GM12892 (cell line): Measurements from ENCODE around the gene CD80.
"Not testable (repeated sequence)": the region's sequence is repeated elsewhere in the genome, so short reads cannot be mapped to it uniquely, and the experiment has no call there.

Experiments used
- DNase-seq: peaks from one replicate; pipeline ENCODE4 v3.0.0; 2011; ENCODE audit not compliant: insufficient read length
- FAIRE-seq: peaks from 2 replicates; lab custom pipeline; 2011; peaks lifted over from hg19 to GRCh38; lab: Jason Lieb, UNC
- POLR2A ChIP-seq: IDR thresholded peaks from 2 replicates; pipeline ENCODE4 v1.6.1; 2011; ENCODE audit warnings: low read depth, low read length, control low read depth
- POLR2AphosphoS5 ChIP-seq: IDR thresholded peaks from 2 replicates; pipeline ENCODE4 v1.6.1; 2011; ENCODE audit warnings: low read depth, low read length, control low read depth
- TAF1 ChIP-seq: IDR thresholded peaks from 2 replicates; pipeline ENCODE4 v1.6.1; 2011; ENCODE audit warnings: low read depth, mild to moderate bottlenecking, control low read depth, low read length, borderline replicate concordance

Gene CD80

GRCh38 chr3:119595639-119596334 is 36.4 kb upstream of the CD80 start:
- no peak for DNase-seq
- peak; percentile 80 for FAIRE-seq
- no peak for TF ChIP-seq TAF1
- TF ChIP-seq POLR2AphosphoS5: no peak
- no peak for TF ChIP-seq POLR2A

- not testable (repeated sequence) for DNase-seq, FAIRE-seq
Measured at GRCh38 chr3:119594929-119595328, 35.5 kb upstream of the CD80 start.

- DNase-seq (no peak), FAIRE-seq (no peak)
- TF ChIP-seq TAF1 (no peak), POLR2A (no peak), POLR2AphosphoS5 (no peak)
Measured at GRCh38 chr3:119594066-119594465, 34.7 kb upstream of the CD80 start.

GRCh38 chr3:119592861-119593260 is 33.4 kb upstream of the CD80 start:
- FAIRE-seq (no peak), DNase-seq (no peak)
- no peak for TF ChIP-seq TAF1
- no peak for TF ChIP-seq POLR2AphosphoS5
- TF ChIP-seq POLR2A: no peak

GRCh38 chr3:119590706-119591105 is 31.3 kb upstream of the CD80 start:
- no peak for TF ChIP-seq POLR2AphosphoS5
- no peak for TF ChIP-seq POLR2A
- no peak for TF ChIP-seq TAF1
- no peak for FAIRE-seq
- no peak for DNase-seq

- FAIRE-seq (no peak), DNase-seq (no peak)
- TF ChIP-seq POLR2AphosphoS5 (no peak), TAF1 (no peak), POLR2A (no peak)
Measured at GRCh38 chr3:119589102-119589773, 29.8 kb upstream of the CD80 start.

- DNase-seq (no peak), FAIRE-seq (peak; percentile 78)
Measured at GRCh38 chr3:119588112-119588511, 28.7 kb upstream of the CD80 start.

GRCh38 chr3:119586733-119587172 is 27.3 kb upstream of the CD80 start:
- peak; percentile 9 for FAIRE-seq
- no peak for DNase-seq
- no peak for TF ChIP-seq POLR2AphosphoS5
- no peak for TF ChIP-seq POLR2A
- TF ChIP-seq TAF1: no peak

More at GRCh38 chr3:119588112-119588511, 28.7 kb upstream of the CD80 start:
- no peak for TF ChIP-seq POLR2A
- no peak for TF ChIP-seq TAF1
- TF ChIP-seq POLR2AphosphoS5: no peak

GRCh38 chr3:119585856-119586570 is 26.6 kb upstream of the CD80 start:
- FAIRE-seq: no peak
- DNase-seq: no peak
- TF ChIP-seq POLR2A (no peak), POLR2AphosphoS5 (no peak), TAF1 (no peak)

GRCh38 chr3:119585208-119585607 is 25.8 kb upstream of the CD80 start:
- FAIRE-seq: no peak
- DNase-seq: no peak
- TF ChIP-seq POLR2A (no peak), POLR2AphosphoS5 (no peak), TAF1 (no peak)

- DNase-seq (no peak), FAIRE-seq (peak; percentile 91)
- TF ChIP-seq TAF1 (no peak), POLR2AphosphoS5 (no peak), POLR2A (no peak)
Measured at GRCh38 chr3:119582178-119582577, 22.8 kb upstream of the CD80 start.
